ENCODE measurements around the gene EGFR. TPM values are rescaled to one million over a fixed set of nuclear protein-coding genes. Genes with fewer than 3 reads are reported as not detected.

Gene EGFR
- total and polyA plus RNA-seq, 2 donors (not counting 3 experiments of a cell fraction or from before 2014, with no cell fraction given) = 1.5 to 4.1 TPM

DNA sequence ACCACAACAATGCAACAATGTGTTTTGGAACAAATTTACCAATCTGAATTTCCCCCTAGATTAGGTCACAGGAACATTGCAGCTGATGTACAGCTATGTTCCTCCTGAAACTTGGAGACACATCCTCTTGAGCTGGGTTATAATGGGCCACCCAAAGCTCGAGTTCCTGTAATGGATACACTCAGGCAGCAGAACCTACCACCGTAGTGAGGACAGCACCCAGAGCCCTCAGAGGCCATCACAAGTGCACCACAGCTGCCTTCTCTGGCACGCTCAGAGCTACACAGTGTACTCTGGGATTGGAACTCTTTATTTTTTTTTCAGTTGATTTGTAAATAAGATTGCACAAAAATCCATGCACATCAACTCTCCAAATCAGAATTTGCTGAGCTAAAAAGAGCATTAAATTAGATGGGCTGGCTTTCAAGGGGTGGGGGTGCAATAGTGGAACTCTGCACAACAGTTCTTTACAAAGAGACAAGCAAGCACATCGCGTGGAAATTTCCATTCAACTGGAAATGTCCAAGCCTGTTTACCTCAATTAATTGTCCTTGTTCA is 56.7 kb downstream of the EGFR start:
- dilution Hi-C loops (cut with MboI; ENCODE audit: extremely low pct_ligation_motif_present, low sequenced_read_pairs) (no loop called here), intact Hi-C loops (cut with micrococcal nuclease) (no loop called here)
- TF ChIP-seq JUN (IDR thresholded peaks at IDR 0.05; ENCODE audit: borderline replicate concordance, insufficient read depth, insufficient read length, low read depth) (no peak), POLR2AphosphoS5 (IDR thresholded peaks at IDR 0.05; ENCODE audit: insufficient read depth, low read depth, low read length) (no peak), EZH2 (IDR thresholded peaks at IDR 0.05; ENCODE audit: borderline replicate concordance, low read depth, low read length, severe bottlenecking) (no peak), POLR2A (IDR thresholded peaks at IDR 0.05; ENCODE audit: low read depth, low read length) (no peak), MYC (IDR thresholded peaks at IDR 0.05; ENCODE audit: low read depth, low read length) (no peak), GATA2 (IDR thresholded peaks at IDR 0.05; ENCODE audit: insufficient read depth, insufficient read length, low read depth, low read length) (no peak)
- no peaks in the 10 kb centered on the region for H3K79me2 ChIP-seq (ENCODE audit: control insufficient read depth, insufficient read depth, low read length)
- no peak overlapping the region for H2AFZ ChIP-seq (ENCODE audit: low read depth, low read length)
- H3K9ac ChIP-seq (replicated peaks; ENCODE audit: extremely low read depth, insufficient read depth, low read length) = no peak overlapping the region
- no peak overlapping the region for H3K27ac ChIP-seq (ENCODE audit: insufficient read depth, low read depth, low read length)
- no peaks in the 10 kb centered on the region for H3K9me3 ChIP-seq (replicated peaks; ENCODE audit: control insufficient read depth, insufficient read depth, low read length)
- no peaks in the 10 kb centered on the region for H3K27me3 ChIP-seq (ENCODE audit: control insufficient read depth in 2 of 2, insufficient read depth in 2 of 2, low read length in 2 of 2)
- no peak overlapping the region for H3K4me2 ChIP-seq (ENCODE audit: insufficient read depth, low read length)
- FAIRE-seq (no peak), DNase-seq (ENCODE audit: low read depth, low spot score) (no peak)
- ChIA-PET CTCF (interaction anchor here (1.4 to 3.4 kb wide), 3 partner anchors 10 to 180 kb away, joined by 4 to 13 read pairs (median 5); no protein-coding TSS in a partner anchor), POLR2A (no interaction called here)
- no peaks in the 10 kb centered on the region for H3K36me3 ChIP-seq (ENCODE audit: control insufficient read depth in 2 of 2, extremely low read depth in 1 of 2, insufficient read depth in 2 of 2, low read length in 2 of 2)
- no peaks in the 10 kb centered on the region for H3K9me1 ChIP-seq (replicated peaks; ENCODE audit: control insufficient read depth, extremely low read depth, insufficient read depth, low read length)
- no TSS peak for BruUV-seq (replicated peaks)
- no peak overlapping the region for H3K4me3 ChIP-seq (replicated peaks in 1 of 3; ENCODE audit: insufficient read depth in 1 of 3, low read depth in 1 of 3, low read length in 3 of 3)
- no peaks in the 10 kb centered on the region for H4K20me1 ChIP-seq (replicated peaks; ENCODE audit: control insufficient read depth, extremely low read depth, insufficient read depth, low read length)
- H3K4me1 ChIP-seq (ENCODE audit: control insufficient read depth, extremely low read depth, insufficient read depth, low read length) = peaks cover 9% of the 10 kb centered on the region

DNA sequence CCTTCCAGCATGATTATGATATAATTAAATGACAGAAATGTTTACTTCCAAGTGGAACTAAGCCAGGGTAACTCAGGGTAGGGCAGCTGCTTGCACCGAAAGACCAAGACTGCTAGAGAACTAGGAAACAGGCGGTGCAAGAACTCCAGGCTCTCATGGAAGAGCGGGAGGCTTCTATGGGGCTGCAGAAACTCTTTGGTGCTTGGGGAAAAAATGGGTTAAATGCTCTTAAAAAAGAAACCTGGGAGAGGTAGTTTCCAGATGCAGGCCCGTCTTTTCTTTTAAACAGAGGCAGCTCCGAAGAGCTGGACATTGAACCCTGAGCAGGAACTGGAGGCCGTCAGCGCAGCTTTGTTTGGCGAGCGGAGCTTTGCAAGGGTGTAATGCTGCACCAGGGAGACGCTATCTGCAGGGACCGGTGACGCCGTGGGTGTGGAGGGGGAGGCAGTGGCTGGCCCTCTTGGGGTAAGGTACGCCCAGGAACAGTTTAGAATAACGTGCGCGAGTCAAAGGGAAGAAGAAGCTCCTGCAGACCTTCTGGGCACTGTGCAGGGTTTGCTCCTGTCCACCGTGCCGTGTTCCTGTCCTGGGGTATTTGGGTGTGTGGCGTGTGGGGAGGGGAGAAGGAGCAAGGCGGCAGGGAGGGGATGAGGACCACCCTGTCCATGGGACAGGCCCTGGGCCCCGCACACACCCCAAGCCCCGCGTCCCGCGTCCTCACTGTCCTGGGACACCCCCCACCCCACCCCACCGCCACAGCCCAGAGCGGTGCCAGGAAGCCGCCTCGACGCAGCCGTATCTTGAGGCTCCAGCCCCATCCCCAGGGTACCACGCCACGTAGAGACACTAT is 59.0 kb downstream of the EGFR start:
- CTCF ChIA-PET = interaction anchor here (0.9 kb wide), 1 partner anchor 9 kb away, joined by 3 read pairs; no protein-coding TSS in a partner anchor
- no peak for TF ChIP-seq FOS (IDR thresholded peaks at IDR 0.05; ENCODE audit: borderline replicate concordance, insufficient read depth, low read length)
- TF ChIP-seq POLR2A (IDR thresholded peaks at IDR 0.05; ENCODE audit: low read depth, low read length) = no peak
- TF ChIP-seq, protein P1, sequence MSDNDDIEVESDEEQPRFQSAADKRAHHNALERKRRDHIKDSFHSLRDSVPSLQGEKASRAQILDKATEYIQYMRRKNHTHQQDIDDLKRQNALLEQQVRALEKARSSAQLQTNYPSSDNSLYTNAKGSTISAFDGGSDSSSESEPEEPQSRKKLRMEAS (IDR thresholded peaks at IDR 0.05; ENCODE audit: insufficient read depth, insufficient read length) = no peak
- TF ChIP-seq MYC (IDR thresholded peaks at IDR 0.05; ENCODE audit: low read depth, low read length) = no peak
- TF ChIP-seq, protein P2, sequence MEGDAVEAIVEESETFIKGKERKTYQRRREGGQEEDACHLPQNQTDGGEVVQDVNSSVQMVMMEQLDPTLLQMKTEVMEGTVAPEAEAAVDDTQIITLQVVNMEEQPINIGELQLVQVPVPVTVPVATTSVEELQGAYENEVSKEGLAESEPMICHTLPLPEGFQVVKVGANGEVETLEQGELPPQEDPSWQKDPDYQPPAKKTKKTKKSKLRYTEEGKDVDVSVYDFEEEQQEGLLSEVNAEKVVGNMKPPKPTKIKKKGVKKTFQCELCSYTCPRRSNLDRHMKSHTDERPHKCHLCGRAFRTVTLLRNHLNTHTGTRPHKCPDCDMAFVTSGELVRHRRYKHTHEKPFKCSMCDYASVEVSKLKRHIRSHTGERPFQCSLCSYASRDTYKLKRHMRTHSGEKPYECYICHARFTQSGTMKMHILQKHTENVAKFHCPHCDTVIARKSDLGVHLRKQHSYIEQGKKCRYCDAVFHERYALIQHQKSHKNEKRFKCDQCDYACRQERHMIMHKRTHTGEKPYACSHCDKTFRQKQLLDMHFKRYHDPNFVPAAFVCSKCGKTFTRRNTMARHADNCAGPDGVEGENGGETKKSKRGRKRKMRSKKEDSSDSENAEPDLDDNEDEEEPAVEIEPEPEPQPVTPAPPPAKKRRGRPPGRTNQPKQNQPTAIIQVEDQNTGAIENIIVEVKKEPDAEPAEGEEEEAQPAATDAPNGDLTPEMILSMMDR (IDR thresholded peaks at IDR 0.05; ENCODE audit: extremely low read depth in 1 of 2, insufficient read depth in 1 of 2, low read depth in 1 of 2, low read length in 2 of 2) = no peak
- TF ChIP-seq EZH2 (IDR thresholded peaks at IDR 0.05; ENCODE audit: borderline replicate concordance, low read depth, low read length, severe bottlenecking) = no peak
- no peak for TF ChIP-seq GATA2 (IDR thresholded peaks at IDR 0.05; ENCODE audit: insufficient read depth, insufficient read length, low read depth, low read length)
- no peak for TF ChIP-seq JUN (IDR thresholded peaks at IDR 0.05; ENCODE audit: borderline replicate concordance, insufficient read depth, insufficient read length, low read depth)
- TF ChIP-seq POLR2AphosphoS5 (IDR thresholded peaks at IDR 0.05; ENCODE audit: insufficient read depth, low read depth, low read length) = no peak
- DNase-seq (ENCODE audit: low read depth, low spot score) (no peak), FAIRE-seq (no peak)
- H2AFZ ChIP-seq (ENCODE audit: low read depth, low read length) = no peak overlapping the region
- H3K27ac ChIP-seq (ENCODE audit: insufficient read depth, low read depth, low read length) = no peak overlapping the region
- BruUV-seq (replicated peaks) = no TSS peak
- H4K20me1 ChIP-seq (replicated peaks; ENCODE audit: control insufficient read depth, extremely low read depth, insufficient read depth, low read length) = no peaks in the 10 kb centered on the region
- no peak overlapping the region for H3K4me2 ChIP-seq (ENCODE audit: insufficient read depth, low read length)
- POLR2A ChIA-PET = no interaction called here
- no peaks in the 10 kb centered on the region for H3K79me2 ChIP-seq (ENCODE audit: control insufficient read depth, insufficient read depth, low read length)
- intact Hi-C loops (cut with micrococcal nuclease) (no loop called here), dilution Hi-C loops (cut with MboI; ENCODE audit: extremely low pct_ligation_motif_present, low sequenced_read_pairs) (no loop called here)
- no peak overlapping the region for H3K4me3 ChIP-seq (replicated peaks in 1 of 3; ENCODE audit: insufficient read depth in 1 of 3, low read depth in 1 of 3, low read length in 3 of 3)
- H3K9me1 ChIP-seq (replicated peaks; ENCODE audit: control insufficient read depth, extremely low read depth, insufficient read depth, low read length) = no peaks in the 10 kb centered on the region
- H3K27me3 ChIP-seq (ENCODE audit: control insufficient read depth in 2 of 2, insufficient read depth in 2 of 2, low read length in 2 of 2) = peaks cover 3 to 7% of the 10 kb centered on the region in 2 experiments
- H3K9me3 ChIP-seq (replicated peaks; ENCODE audit: control insufficient read depth, insufficient read depth, low read length) = no peaks in the 10 kb centered on the region
- peaks cover 9% of the 10 kb centered on the region for H3K4me1 ChIP-seq (ENCODE audit: control insufficient read depth, extremely low read depth, insufficient read depth, low read length)
- no peak overlapping the region for H3K9ac ChIP-seq (replicated peaks; ENCODE audit: extremely low read depth, insufficient read depth, low read length)
- no peaks in the 10 kb centered on the region for H3K36me3 ChIP-seq (ENCODE audit: control insufficient read depth in 2 of 2, extremely low read depth in 1 of 2, insufficient read depth in 2 of 2, low read length in 2 of 2)

All from endothelial cell of umbilical vein (primary cell).